ENCODE data around the gene IL34.

The IL34 gene

GRCh38 chr16:70708366-70709246 is 62.2 kb downstream of the IL34 start:
- TF ChIP-seq, protein P1, sequence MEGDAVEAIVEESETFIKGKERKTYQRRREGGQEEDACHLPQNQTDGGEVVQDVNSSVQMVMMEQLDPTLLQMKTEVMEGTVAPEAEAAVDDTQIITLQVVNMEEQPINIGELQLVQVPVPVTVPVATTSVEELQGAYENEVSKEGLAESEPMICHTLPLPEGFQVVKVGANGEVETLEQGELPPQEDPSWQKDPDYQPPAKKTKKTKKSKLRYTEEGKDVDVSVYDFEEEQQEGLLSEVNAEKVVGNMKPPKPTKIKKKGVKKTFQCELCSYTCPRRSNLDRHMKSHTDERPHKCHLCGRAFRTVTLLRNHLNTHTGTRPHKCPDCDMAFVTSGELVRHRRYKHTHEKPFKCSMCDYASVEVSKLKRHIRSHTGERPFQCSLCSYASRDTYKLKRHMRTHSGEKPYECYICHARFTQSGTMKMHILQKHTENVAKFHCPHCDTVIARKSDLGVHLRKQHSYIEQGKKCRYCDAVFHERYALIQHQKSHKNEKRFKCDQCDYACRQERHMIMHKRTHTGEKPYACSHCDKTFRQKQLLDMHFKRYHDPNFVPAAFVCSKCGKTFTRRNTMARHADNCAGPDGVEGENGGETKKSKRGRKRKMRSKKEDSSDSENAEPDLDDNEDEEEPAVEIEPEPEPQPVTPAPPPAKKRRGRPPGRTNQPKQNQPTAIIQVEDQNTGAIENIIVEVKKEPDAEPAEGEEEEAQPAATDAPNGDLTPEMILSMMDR (IDR thresholded peaks at IDR 0.05; ENCODE audit: extremely low read depth, missing control alignments): no peak
- no peak for DNase-seq (ENCODE audit: low spot score)

GRCh38 chr16:70709457-70709856 is 63.1 kb downstream of the IL34 start:
- DNase-seq (ENCODE audit: low spot score): no peak
- TF ChIP-seq, protein P1 (IDR thresholded peaks at IDR 0.05; ENCODE audit: extremely low read depth, missing control alignments): no peak

DNA sequence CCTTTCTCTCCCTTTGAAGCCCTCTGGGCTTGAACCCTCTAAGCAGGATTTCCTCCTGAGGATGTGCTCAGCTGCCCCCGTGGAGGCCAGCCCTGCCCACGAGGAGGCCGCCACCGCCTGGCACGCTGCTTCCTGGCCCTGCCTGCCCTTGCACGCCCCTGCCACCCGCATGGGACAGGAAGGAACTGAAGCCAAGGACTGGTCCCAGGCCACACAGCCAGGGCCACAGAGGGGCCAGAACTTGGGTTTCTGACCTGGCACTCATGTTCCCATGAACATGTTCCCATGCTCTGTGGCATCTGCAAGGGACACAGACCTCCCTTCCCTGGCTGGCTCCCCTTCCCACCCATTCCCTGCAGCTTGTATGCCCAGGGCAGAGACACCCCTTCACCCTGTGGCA is 63.6 kb downstream of the IL34 start:
- DNase-seq (ENCODE audit: low spot score): no peak
- TF ChIP-seq, protein P1 (IDR thresholded peaks at IDR 0.05; ENCODE audit: extremely low read depth, missing control alignments): no peak

Data from GM20000 (cell line).